Hepatocyte (in vitro differentiated cells): Measurements from ENCODE around the gene LDLRAD2.

ENCODE experiments used
- EZH2 ChIP-seq: fragments of 200-600 bp; sonication (generic); IDR thresholded peaks from 2 replicates; pipeline ENCODE4 v1.6.1; 2016; ENCODE audit warnings: antibody characterized with exemption, mild to moderate bottlenecking, borderline replicate concordance
- EZH2phosphoT487 ChIP-seq: fragments of 200-600 bp; sonication (generic); IDR thresholded peaks from one replicate; pipeline ENCODE4 v1.6.1; 2018; ENCODE audit warnings: antibody characterized with exemption, mild to moderate bottlenecking, low read depth, moderate library complexity; ENCODE audit not compliant: unreplicated experiment, severe bottlenecking
- TF ChIP-seq, protein P1 (sequence below): fragments of 200-600 bp; sonication (generic); IDR thresholded peaks from 2 replicates; pipeline ENCODE4 v1.5.1; 2016; ENCODE audit warnings: antibody characterized with exemption, mild to moderate bottlenecking; ENCODE audit not compliant: poor library complexity

DNA sequence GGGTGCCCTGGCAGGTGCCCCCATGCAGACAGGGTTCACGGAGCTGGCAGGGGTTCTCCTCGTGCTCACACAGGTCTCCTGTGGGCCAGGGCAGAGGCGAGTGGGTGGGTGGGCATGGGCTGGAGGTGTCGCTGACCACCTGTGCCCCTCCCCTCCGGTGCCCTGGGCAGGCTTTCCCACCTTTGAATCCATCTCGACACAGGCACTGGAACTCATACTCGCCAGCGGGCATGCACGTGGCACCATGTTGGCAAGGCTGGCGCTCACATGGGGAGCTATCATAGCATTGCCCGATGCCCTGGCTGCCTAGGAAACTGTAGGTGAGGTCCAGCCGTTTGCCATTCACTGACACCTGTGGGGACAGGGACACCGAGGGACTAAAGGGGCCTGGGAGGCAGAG is 16.0 kb downstream of the LDLRAD2 start:
- TF ChIP-seq, protein P1, sequence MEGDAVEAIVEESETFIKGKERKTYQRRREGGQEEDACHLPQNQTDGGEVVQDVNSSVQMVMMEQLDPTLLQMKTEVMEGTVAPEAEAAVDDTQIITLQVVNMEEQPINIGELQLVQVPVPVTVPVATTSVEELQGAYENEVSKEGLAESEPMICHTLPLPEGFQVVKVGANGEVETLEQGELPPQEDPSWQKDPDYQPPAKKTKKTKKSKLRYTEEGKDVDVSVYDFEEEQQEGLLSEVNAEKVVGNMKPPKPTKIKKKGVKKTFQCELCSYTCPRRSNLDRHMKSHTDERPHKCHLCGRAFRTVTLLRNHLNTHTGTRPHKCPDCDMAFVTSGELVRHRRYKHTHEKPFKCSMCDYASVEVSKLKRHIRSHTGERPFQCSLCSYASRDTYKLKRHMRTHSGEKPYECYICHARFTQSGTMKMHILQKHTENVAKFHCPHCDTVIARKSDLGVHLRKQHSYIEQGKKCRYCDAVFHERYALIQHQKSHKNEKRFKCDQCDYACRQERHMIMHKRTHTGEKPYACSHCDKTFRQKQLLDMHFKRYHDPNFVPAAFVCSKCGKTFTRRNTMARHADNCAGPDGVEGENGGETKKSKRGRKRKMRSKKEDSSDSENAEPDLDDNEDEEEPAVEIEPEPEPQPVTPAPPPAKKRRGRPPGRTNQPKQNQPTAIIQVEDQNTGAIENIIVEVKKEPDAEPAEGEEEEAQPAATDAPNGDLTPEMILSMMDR = no peak
- no peak for TF ChIP-seq EZH2phosphoT487
- TF ChIP-seq EZH2 = no peak
